ENCODE results near the gene ANKRD60.

The ANKRD60 gene

DNA sequence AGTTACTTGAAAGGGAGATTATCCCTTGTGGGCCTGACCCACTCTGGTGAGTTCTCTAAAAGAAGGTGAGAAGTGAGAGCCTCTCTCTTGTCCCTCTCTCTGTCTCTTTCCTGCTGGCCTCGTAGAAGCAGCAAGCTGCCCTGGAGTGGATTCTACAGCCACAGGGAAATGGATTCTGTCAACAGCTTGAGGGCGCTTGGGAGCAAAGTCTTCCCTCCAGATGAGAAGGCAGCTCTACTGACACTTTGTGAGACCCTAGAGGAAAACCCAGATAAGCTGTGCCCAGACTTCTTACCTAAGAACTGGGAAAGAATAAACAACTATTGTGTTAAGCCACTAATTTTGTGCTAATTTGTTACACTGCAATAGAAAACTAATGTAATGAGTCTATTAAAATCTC, 39.9 kb downstream of the ANKRD60 start:
- DNase-seq: no peak

- DNase-seq: no peak
These were observed 43.5 kb downstream of the ANKRD60 start for GRCh38 chr20:58184984-58185383.

GRCh38 chr20:58184063-58184462, 44.4 kb downstream of the ANKRD60 start:
- no peak for DNase-seq

DNA sequence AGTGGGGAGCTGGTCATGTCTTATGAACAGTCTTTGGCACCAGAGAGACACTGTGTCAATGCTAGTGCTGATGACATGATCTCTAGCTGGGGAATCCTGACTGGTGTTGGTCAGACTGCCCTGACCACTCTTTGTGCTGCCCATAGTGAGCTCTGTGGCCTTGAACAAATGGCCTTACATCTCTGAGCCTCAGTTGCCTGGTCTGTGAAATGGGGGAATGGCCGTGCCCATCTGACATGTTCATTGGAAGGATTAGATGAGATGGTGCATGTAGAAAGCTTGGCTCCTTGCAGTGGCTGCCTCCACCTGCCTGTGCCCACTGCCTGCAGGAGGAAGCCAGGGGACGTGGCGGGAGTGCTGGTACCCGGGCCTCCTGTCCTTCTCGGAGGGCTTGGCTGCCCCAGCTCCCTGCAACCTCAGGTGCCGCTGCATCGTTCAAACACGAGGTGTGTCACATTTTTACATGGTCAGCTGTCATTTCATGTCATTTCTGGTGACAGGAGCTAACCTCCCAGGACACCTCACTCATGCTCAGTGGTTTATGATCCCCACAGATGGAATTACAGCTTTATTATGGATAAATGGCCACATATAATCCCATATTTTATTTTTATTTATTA, 45.8 kb downstream of the ANKRD60 start:
- DNase-seq: no peak

GRCh38 chr20:58179432-58180099, 48.9 kb downstream of the ANKRD60 start:
- DNase-seq: peak; percentile 41

GRCh38 chr20:58179083-58179431, 49.4 kb downstream of the ANKRD60 start:
- DNase-seq: no peak

GRCh38 chr20:58177799-58178198, 50.7 kb downstream of the ANKRD60 start:
- DNase-seq: no peak

DNA sequence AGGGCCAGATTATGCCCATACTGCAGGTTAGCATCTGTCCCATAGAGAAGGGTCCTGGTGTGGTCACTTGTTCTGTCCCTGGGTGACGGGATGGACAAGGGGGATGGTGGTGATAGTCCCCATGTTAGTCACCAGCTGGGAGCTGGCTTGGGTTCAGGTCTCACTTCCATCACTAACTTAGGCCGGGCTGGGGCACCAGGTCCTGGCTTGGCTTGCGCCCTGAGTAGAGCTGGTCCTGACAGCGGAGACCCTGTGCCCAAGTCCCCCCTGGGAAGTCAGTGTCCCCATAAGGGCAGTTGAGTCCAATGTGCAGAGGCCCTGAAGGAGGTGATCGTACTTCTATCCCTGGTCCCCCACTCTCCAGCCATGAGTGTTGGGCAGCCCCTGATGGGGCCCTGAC, 52.6 kb downstream of the ANKRD60 start:
- DNase-seq: no peak

DNA sequence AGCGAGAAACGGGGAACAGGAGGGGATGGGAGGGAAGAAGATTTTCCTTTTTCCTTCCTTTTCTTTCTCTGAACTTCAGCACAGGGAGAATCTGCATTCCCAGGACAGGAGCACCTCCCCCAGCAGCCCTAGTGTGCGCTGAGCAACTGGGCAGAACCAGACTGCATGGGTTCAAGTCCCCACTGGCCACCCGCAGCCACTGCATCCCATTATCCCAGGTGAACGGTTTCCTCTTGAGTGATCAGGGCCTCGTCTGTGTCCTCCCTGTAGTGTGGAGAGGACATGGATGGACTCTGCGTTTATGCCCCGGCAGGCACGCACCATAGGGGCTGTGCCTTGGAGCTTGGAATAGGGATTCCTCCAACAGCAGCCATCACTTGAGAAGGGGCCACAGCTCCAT, 53.0 kb downstream of the ANKRD60 start:
- no peak for DNase-seq

DNA sequence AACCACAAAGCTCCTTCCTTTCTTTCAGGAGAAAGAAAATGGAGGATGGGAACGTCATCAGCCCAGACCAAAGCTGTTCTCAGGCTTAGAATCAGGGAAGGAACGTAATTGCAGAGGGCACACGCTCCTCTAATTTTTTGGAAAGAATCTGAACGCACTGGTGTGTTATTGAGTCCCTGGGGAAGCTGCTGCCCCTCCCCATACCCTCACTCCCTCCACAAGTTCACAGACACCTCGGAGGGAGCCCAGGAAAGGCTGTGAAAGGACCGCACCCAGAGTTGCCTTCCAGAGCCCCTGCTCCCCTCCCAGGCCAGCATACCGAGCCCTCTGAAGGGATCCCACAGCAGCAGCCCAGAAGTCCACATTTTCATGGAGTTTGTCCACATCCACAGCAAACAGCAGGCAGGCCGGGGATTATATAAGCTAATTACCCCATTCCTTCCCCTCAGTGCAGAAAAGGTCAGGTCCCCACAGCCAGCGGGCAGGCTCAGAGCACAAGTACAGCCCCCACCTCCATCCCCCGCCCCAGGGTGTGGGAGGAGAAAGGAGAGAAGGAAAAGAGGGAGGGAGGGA, 53.7 kb downstream of the ANKRD60 start:
- DNase-seq: no peak

DNA sequence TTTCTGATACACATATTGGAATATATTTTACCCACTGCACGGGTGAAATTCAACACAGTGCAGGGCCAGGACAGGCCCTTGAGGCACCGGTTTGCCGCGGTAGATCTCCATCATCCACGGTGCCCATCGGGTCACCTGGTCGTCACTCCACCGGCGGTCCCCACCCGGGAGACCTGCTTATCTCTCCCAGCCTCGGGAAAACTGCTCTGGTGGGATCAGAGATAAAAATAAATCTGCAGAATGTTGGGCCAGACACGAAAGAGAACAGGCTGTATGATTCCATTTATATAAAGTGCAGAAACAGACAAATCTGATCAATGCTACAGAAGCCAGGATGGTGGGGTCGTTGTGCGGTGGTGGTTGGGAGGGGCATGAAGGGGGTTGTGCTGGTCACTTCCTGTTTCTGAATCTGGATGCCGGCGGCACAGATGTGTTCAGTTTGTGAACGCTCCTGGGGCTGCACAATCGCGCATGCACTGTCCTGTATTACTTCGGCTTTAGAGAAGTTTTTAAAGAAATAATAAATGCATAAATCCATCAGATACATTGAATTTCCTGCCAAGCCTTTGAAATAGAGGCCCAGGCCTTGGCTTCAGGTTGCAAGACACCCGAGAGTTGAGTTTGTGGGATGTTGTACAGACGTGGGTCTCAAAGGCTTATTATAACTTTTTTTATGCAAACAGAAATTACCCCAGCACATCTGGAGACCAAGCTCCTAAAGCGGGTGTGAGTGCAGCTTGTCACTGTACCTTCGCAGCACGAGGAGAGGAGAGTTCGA, 54.3 kb downstream of the ANKRD60 start:
- no peak for DNase-seq

DNA sequence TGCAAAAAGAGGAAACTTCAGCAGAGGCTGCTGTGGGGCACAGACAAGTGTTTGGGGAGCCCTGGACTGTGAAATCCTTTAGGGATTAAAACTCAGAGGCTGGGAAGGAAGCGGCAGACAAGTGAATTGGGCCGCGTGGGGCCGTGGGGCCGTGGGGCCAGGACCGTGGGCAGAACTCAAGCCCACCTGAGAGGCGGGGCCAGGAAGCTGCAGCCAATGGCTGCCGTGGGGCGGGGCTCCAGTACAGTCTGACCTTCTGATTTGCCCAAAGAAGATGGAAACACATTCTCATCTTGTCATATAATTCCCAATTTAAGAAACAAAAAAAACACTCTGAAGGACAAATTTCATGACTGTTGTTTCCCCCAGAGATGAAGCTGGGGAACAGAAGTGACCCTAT, 55.4 kb downstream of the ANKRD60 start:
- DNase-seq: no peak

- DNase-seq: no peak
These were observed 56.5 kb downstream of the ANKRD60 start for GRCh38 chr20:58171796-58172425.

DNA sequence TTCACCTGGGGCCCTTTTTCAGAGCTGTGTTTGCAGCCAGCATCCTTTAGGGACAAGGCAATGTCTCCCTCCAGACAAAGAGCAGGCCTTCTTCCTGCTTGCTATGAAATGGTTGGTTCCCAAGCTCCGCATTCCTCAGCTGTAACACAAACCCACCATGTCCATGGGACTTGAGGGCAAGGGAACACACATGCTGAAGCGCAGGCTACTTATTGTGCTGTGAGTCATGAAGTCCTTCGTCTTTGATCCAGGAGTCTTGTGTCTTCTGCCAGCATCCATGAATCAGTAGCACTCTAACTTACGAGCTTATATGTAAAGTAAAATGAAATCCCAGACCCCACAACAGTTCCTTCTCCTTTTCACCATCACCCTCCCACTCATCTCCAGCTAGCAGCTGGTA, 59.0 kb downstream of the ANKRD60 start:
- no peak for DNase-seq

GRCh38 chr20:58168843-58169242, 59.6 kb downstream of the ANKRD60 start:
- DNase-seq: no peak

- no peak for DNase-seq
These were observed 60.7 kb downstream of the ANKRD60 start for GRCh38 chr20:58167759-58168158.

Data from NCI-H2107 (cell line).